WI38 (cell line): ENCODE data around the gene PIK3CD.

Experiments used
- H3K4me3 ChIP-seq: 2 replicates; pipeline ENCODE4 v1.5.1; 2011; ENCODE audit warnings: low read depth, mild to moderate bottlenecking, control low read depth, low read length
- CTCF ChIP-seq: IDR thresholded peaks from 2 replicates; pipeline ENCODE4 v1.5.1; 2012; ENCODE audit warnings: low read depth, mild to moderate bottlenecking, control low read depth, low read length

PIK3CD gene

GRCh38 chr1:9767964-9768668, 116.6 kb downstream of the PIK3CD start:
- H3K4me3 ChIP-seq: no peak overlapping the region
- TF ChIP-seq CTCF: no peak

- H3K4me3 ChIP-seq: no peak overlapping the region
- TF ChIP-seq CTCF: no peak
These were observed 117.5 kb downstream of the PIK3CD start for GRCh38 chr1:9768983-9769382.

GRCh38 chr1:9770298-9770697, 118.8 kb downstream of the PIK3CD start:
- TF ChIP-seq CTCF: no peak
- H3K4me3 ChIP-seq: no peak overlapping the region

GRCh38 chr1:9774712-9775679, 123.5 kb downstream of the PIK3CD start:
- TF ChIP-seq CTCF: no peak
- H3K4me3 ChIP-seq: no peak overlapping the region

- no peak overlapping the region for H3K4me3 ChIP-seq
- no peak for TF ChIP-seq CTCF
These were observed 125.2 kb downstream of the PIK3CD start for GRCh38 chr1:9776685-9777084.
